ENCODE data around the gene ZNF680.
"Not testable (repeated sequence)": the region's sequence is repeated elsewhere in the genome, so short reads cannot be mapped to it uniquely, and the experiment has no call there.

The ZNF680 gene
- total RNA-seq: 11.3 to 25.4 reads per million in 2 experiments

GRCh38 chr7:64562626-64563278 is at the start of gene ZNF680:
Gene ZNF680, minus strand, starts transcription at chr7:64563071. Its CDS starts 117 bp downstream, at chr7:64562954.
- peak; percentile 86 for DNase-seq (ENCODE audit: low read depth)

- DNase-seq (ENCODE audit: low read depth): no peak
Measured at GRCh38 chr7:64612452-64612851, 49.6 kb upstream of the ZNF680 start.

GRCh38 chr7:64611717-64612116 is 48.8 kb upstream of the ZNF680 start:
- no peak for DNase-seq (ENCODE audit: low read depth)

- no peak for DNase-seq (ENCODE audit: low read depth)
Measured at GRCh38 chr7:64610997-64611396, 48.1 kb upstream of the ZNF680 start.

GRCh38 chr7:64608116-64608910 is 45.4 kb upstream of the ZNF680 start:
- DNase-seq (ENCODE audit: low read depth): no peak

GRCh38 chr7:64606385-64606784 is 43.5 kb upstream of the ZNF680 start:
- DNase-seq (ENCODE audit: low read depth): no peak

GRCh38 chr7:64603271-64603670 is 40.4 kb upstream of the ZNF680 start:
- no peak for DNase-seq (ENCODE audit: low read depth)

GRCh38 chr7:64602518-64602917 is 39.6 kb upstream of the ZNF680 start:
- no peak for DNase-seq (ENCODE audit: low read depth)

GRCh38 chr7:64602086-64602485 is 39.2 kb upstream of the ZNF680 start:
- no peak for DNase-seq (ENCODE audit: low read depth)

- no peak for DNase-seq (ENCODE audit: low read depth)
Measured at GRCh38 chr7:64599359-64599758, 36.5 kb upstream of the ZNF680 start.

- DNase-seq (ENCODE audit: low read depth): no peak
Measured at GRCh38 chr7:64590971-64591370, 28.1 kb upstream of the ZNF680 start.

- no peak for DNase-seq (ENCODE audit: low read depth)
Measured at GRCh38 chr7:64581926-64582894, 19.3 kb upstream of the ZNF680 start.

GRCh38 chr7:64581391-64581790 is 18.5 kb upstream of the ZNF680 start:
- DNase-seq (ENCODE audit: low read depth): no peak

- no peak for DNase-seq (ENCODE audit: low read depth)
Measured at GRCh38 chr7:64574540-64575099, 11.7 kb upstream of the ZNF680 start.

GRCh38 chr7:64570284-64570605 is 7.4 kb upstream of the ZNF680 start:
- not testable (repeated sequence) for DNase-seq (ENCODE audit: low read depth)

GRCh38 chr7:64569372-64570283 is 6.8 kb upstream of the ZNF680 start:
- DNase-seq (ENCODE audit: low read depth): peak; percentile 16

- no peak for DNase-seq (ENCODE audit: low read depth)
Measured at GRCh38 chr7:64562256-64562625, 630 bp downstream of the ZNF680 start.

GRCh38 chr7:64559206-64559605 is 3.7 kb downstream of the ZNF680 start:
- no peak for DNase-seq (ENCODE audit: low read depth)

- no peak for DNase-seq (ENCODE audit: low read depth)
Measured at GRCh38 chr7:64558781-64559180, 4.1 kb downstream of the ZNF680 start.

- DNase-seq (ENCODE audit: low read depth): no peak
Measured at GRCh38 chr7:64558323-64558705, 4.6 kb downstream of the ZNF680 start.
